DND-41 (cell line): Measurements from ENCODE around the gene CENPS.

Experiments used
- CTCF ChIP-seq: IDR thresholded peaks from 2 replicates; pipeline ENCODE4 v1.5.1; 2012; ENCODE audit warnings: borderline replicate concordance, low read length, moderate library complexity, mild to moderate bottlenecking; ENCODE audit not compliant: poor library complexity, severe bottlenecking; ENCODE audit errors: extremely low read depth
- EZH2 ChIP-seq: IDR thresholded peaks from 3 replicates; pipeline ENCODE4 v1.6.1; 2012; ENCODE audit warnings: borderline replicate concordance, low read depth, mild to moderate bottlenecking, moderate library complexity, low read length, inconsistent platforms; ENCODE audit not compliant: severe bottlenecking

GRCh38 chr1:10396870-10397269, 33.4 kb upstream of the CENPS start:
- TF ChIP-seq CTCF, result no peak
- no peak for TF ChIP-seq EZH2
